ENCODE measurements around the gene MRPL27. TPM values are rescaled to one million over a fixed set of nuclear protein-coding genes. Genes with fewer than 3 reads are reported as not detected.
A peak's percentile ranks its signal among the peaks of the same experiment; 100 is the strongest.
"Not testable (repeated sequence)": the region's sequence is repeated elsewhere in the genome, so short reads cannot be mapped to it uniquely, and the experiment has no call there.

Gene MRPL27
- total RNA-seq, 1 experiment from 2014 or later, result 98.1 TPM

DNA sequence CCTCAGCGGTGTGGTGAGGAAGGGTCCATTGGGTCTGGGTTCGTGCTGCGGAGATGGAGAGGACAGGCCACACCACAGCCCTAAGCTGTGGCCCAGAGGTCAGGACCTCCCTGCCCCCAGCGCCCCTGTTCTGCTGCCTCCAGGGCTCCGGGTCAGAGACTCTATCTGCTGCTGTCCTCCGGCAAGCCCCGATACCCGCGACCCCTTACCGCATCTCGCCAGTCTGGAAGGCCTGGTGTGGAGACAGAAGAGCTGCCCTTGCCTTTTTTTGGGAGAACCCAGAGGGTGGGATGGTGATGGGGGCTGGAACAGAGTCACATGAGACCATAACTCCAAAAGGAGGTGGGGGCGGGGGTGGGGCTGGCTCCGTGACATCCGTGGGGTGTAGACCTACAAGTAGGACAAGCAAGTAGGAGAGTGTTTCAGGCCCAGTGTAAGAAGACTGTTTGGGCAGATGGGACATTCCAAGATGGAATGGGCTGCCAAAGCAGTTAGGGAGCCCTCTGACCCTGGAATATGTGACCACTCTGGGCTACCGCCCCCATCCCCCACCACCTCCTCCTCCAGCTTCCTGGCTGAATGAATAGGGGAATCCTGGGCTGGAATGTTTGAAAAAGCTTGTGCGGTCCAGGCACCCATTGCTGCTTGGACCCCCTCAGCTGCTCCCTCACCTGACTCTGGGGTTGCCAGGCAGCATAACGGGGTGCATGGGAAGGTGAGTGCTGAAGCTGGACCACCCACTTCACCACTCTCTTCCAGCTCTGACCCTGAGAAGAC, 25.7 kb downstream of the MRPL27 start:
- DNase-seq (ENCODE audit: low read depth), result no peak

DNA sequence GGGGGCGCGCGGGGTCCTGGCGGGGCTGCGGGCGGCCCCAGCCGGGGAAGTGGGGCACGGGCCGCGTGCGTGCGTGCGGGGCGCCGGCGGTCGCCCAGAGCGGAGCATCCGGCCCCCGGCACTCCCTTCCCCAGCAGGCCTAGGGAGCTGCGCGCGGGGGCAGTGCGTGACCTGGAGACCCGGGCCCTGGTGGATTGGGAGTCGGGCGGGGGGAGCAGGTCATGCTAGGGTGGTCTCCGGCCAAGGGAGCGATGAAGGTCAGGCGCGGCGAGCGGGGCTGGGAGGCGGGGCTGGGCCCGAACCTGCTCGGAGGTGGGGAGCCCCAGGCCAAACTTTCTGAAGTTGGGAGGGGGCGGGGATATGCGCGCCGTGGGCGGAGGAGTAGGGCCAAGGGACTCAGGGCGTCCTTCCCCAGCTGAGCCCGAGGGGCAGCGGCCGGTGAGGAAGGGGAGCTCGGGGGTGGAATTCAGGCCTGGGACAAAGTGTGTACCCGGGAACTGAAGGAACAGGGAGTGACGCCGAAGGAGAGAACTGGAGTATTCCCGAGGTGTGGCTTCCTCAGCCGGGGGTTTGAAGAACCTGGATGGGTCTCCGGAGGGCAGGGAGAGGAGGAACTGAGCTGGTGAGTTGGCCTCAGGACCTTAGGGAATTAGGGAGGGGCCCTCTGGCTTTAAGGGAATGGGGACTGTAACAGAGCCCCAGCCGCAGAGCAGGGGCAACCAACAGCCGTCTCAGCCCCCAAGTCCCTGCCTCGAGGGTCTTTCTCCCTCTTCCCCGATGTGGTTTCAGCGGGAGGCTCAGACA, 26.5 kb downstream of the MRPL27 start:
- DNase-seq (ENCODE audit: low read depth), result no peak

DNA sequence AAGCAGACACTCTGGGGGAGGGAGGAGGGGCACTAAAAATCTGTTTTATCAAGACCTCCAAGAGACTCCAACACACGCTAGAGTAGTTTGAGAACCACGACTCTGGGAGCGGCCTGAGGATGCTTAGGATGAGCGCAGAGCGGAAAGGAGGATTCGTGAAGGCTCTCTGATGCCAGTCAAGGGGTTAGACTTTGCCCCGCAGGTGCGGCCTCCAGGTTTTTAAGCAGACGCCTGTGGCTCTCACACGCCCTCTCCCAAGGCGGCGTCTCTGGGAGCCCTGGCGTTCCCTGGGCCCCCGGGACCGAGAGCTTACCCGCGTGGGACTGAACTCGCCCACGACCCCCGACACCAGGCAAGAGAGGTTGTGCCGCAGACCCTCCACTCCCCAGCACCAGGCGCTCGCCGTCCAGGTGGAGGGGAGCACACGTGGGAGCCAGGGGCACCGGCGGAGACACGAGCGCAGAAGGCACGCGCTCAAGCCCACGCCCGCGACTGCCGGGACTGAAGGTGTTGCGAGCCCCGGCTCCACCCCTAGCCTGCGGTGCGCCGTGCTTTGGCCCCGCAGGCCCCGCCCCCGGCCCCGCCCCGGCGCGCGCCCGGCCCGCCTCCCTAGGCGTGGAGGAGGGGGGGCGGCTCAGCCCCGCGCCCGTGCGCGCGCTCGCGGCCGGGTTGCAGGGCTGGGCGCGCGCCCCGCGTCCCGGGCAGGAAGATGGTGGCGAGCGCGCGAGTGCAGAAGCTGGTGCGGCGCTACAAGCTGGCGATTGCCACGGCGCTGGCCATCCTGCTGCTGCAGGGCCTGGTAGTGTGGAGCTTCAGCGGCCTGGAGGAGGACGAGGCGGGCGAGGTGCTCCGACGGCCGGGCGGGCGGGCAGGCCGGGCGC, 27.3 kb downstream of the MRPL27 start, which contains the start of gene XYLT2:
XYLT2 (plus strand) TSS at position 695 of the 881 bp plus-strand sequence; CDS start at position 710, 15 bp downstream.
- DNase-seq (ENCODE audit: low read depth), result peak; percentile 57

DNA sequence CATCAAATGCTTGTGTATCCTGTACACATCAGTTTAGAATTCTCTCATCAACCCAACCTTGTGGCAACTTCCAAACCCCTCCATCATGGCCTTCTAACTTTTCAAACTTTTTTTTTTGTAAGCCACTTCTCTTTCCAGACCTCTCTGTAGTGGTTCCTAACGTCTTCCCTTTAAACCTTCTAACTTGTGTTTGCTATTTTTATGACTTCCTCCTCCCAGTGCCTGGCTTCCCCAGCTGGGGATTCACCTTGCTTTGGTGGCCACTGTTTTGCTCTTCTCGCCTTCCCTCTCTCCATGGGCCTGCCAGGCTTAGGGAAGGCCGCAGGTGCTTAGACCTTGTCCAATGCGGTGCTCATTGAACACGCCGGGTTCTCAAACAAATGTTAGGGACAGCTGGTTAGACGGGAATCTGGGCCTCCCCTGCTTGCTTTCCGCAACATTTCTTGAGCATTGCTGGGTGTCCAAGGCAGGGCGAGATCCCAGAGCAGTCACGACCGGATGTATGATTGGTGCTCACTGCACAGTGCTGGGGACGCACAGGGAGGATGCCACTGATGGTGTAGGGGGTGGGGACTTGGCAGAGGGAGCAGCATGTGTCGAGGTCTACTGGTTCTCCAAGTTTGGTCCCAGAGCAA, 28.1 kb downstream of the MRPL27 start:
- no peak for DNase-seq (ENCODE audit: low read depth)

DNA sequence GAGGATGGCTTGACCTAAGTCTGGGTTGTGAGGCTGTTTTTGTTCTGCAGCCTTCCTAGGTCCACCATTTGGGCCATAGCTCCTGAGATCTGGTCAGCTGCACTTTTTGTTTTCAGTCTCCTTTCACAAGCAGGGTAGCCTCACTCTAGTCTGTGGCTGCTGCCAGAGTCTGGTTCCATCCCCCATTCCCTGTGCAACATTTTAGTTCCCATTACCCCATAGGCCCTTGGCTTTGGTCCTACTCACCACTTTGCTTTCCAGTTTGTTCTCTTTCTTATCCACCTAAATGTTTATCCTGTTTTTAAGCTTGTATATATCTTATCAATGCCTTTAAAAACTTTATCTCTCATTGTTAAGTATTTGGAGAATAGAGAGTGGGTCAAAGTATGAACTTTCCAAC, 33.6 kb downstream of the MRPL27 start:
- DNase-seq (ENCODE audit: low read depth), result no peak

DNA sequence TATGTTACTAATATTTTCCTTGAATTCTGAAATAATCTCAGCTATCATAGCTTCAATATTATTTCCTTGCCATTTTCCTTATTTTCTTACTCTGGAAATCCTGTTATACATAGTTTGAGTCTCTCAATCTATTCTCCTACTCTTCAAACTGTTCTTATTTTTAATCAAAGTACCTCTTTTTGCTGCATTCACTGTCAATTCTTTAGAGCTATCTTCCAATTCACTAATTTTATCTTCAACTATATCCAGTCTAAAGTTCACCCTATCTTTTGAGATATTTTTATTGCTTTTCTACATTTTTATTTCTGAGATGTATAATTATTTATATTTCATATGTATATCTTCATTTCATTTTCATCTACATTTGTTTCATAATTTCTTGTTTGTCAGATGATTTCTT, 34.3 kb downstream of the MRPL27 start:
- no peak for DNase-seq (ENCODE audit: low read depth)

DNA sequence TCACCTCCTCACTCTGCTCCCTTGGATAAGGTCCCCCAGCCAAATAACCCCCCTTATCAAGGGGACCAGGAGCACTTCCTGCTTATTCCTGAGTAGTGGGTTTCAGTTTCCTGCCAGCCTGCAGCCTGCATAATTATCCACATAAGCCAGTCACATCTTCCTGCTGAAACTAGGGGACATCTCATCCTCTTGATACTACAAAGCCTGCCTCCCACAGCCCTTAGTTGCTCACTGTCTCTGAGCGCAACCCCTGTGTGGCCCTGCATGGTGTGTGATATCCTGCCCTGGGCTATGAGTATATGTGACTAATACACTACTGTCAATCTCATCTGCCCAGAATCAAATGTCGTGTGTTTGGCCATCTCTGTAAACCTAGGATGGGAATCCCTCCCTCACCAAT, 35.0 kb downstream of the MRPL27 start:
- DNase-seq (ENCODE audit: low read depth), result peak; percentile 52

DNA sequence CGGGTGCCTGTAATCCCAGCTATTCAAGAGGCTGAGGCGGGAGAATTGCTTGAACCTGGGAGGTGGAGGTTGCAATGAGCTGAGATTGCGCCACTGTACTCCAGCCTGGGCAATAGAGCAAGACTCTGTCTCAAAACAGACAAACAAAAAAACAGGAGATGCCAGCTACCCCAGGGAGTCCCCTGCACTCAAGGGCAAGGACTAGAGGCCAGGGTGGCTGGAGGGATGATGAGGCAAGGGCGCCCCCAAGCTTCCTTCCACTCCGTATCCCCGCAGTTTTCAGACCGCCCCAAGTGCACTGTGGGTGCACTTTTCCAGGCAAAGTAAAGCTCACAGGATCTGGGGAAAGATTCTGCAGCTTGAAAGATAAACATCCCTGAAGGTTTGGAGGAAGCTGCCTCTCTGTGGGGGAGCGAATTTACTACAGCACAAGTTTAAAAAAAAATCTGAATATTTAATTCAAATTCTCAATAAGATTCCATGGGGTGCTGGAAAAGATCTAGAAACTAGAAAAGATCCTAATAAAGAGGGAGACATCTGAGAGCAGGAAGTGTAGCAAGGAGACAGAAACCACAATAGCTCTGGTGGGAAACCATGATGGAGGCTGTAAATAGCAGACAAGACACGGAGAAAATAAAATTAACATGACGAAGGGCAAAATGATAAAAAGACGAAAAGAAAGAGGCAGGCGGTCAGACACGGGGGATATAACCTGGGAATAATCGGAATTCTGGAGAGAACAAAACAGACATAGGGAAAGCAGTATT, 39.5 kb downstream of the MRPL27 start:
- not testable (repeated sequence) for DNase-seq (ENCODE audit: low read depth)

DNA sequence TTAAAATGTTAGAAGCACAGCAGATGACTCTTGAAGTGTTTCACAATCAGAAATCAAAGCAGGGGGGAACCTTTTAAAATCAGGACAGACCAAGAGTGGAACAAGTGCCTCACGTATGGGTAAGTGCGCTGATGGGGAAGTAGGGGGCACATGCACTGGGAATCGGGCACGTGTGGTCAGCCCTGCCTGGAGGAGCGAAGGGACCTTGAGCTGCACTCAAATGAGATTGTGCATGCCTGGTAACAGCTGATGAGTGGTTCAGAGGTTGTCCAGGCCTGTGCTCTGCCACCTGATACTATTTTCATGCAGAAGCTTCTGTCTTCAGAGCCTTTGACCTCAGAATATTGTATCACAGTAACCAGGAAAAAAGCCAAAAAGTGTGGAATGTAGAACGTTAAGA, 40.8 kb downstream of the MRPL27 start:
- no peak for DNase-seq (ENCODE audit: low read depth)

DNA sequence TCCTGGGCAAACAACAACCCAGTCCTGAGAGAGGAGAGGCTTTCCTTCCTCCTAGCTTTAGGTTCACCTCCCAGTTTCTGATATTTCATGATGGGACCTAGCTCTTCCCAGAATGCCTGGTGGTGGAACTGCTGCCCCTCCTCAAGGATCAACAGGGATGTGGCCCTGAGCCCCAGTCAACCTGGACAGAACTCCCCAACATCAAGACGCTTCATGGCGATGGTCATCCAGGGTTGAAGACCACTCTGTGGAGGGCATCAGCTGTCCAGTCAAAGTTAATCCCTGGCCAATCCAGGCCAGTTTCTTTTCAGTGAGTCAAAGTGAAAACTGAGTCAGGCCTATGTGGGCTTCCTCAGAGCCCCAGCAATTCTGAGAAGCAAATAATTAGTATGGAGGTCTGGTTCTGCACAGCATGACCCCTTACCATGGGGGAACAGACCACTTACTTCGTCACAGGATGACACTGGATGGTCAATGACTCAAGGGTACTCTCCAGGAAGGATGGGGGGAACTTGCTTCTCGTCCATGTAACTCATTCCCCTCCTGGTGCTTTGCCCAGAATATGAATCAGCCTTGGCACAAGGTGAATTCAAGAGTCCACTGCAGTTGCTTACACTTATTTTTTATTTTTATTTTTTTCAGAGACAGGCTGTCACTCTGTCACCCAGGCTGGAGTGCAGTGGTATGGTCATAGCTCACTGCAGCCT, 41.7 kb downstream of the MRPL27 start:
- DNase-seq (ENCODE audit: low read depth), result peak; percentile 90

DNA sequence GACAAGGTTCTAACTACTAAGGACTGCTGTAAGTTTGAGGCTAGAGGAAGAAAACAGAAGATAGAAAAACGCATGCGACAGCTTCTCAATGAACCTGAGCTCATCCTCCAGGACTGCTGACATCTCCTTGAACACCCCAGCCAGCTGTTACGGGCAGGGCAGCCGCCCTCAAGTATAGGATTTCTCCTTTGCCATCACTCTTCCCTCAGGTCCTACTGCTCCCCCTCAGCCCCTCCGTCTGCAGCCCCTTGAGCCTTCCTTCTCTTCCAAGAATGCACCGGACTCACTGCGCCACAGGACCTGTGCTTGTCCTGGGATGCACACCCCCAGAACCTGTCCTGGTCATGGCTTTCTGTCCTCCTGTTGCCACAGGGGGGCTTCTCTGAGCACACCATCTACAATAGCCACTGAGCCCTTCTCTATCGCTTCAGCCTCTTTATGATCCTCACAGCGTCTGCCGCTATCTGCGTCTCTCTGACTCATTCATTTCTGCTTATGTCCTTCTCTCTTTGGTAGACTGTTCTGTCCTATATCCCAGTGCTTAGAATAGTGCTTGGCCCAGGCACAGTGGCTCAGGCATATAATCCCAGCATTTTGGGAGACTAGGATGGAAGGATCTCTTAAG, 42.7 kb downstream of the MRPL27 start:
- no peak for DNase-seq (ENCODE audit: low read depth)

DNA sequence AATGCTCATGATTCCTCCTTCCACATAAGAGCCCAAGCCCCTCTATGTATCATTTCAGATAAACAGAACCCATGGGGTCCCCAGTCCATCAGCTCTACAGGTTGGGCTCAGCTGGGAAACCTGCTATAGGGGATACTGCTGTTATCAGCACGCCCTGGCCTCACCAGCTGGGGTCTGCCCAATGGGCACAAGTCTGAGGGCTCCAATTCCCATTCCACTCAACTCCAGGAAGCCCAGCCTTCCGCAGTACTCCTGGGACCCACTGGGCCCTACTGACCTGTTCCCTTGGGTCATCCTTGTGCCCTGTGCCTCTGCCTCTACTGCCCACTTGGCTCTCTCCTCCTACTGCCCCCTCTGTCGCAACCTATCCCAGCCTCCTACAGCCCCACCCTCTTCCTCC, 43.3 kb downstream of the MRPL27 start:
- no peak for DNase-seq (ENCODE audit: low read depth)

DNA sequence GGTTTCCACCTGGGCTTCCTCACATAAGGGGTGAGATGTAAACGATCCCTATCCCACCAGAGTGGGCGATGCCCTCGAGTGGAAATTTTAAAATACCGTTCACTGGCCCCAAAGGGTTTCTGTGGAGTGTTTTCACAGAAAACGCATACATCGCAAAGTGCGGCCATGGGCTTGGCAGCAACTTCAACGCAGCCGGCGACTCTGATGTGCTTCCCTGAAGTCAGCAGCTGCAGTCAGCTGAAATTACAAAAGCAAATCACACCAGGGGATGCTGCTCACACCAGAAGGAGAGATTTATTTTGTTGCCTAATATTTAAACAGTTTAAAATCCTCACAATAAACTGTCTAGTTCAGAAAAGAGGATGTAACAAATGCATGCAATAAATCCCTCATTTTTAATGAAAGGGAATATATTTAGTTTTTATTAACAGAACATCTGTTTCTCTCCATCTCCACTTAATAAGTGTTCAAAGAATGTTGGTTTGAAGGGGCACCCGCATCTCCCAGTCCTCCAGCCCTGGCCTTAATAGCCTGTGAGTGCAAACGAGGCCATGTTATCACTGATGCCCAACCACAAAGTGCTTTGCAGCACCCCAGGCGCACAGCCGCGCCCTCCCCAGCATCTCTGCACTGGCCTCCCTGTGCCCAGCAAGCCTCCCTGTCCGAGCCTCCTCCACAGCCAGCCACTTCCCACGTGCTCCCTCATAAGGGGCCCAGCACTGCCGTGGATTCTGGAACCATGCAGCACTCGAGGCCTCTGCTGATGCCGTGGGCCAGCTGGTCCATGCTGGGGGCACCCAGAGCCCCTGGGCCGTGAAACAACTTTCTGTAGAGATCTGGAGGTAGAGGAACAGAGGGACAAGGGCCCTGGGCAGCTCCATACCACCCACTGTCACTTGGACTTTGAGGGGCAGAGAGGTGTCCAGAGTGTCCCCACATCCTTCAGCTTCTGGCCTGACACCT, 44.3 kb downstream of the MRPL27 start:
- DNase-seq (ENCODE audit: low read depth), result no peak

DNA sequence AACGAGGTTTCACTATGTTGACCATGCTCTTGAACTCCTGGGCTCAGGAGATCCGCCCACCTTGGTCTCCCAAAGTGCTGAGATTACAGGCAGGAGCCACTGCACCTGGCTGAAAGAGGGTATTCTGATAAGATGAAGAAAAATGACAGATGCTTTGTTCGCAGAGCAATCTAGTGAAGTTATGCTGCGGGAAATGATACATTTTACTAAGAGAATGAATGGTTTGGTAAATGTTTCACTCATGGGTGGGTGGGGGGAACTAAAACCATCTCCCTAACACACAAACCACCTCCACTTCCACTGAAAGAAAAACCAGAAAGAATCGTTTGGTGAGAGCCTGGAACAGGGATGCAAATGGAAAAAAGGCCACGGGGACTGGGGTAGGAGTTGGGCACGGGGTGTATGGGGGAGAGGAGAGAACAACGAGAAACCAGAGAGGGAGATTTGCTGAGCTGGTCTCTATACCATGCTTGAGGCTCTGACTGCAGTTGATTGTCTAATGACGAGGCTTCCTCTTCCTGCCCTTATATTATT, 46.1 kb downstream of the MRPL27 start:
- DNase-seq (ENCODE audit: low read depth), result no peak

DNA sequence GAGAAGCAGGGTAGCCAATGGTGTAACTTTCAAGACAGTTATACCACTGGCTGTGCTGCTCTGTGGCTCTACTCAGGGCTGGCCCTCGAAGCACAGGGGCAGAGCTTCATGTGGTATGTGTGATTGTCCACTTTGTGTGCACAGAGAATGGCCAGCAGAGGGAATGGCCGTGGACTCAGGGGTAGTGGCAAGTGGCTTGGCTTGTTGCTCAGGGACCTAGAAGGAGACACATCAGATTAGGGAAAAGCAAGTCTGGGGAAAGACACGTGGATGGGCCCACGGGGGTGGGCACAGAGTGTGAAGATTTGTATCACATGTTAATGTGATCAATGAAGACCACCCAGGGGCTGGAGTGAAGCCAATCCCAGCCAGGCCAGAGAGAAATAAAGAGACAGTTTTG, 47.1 kb downstream of the MRPL27 start:
- no peak for DNase-seq (ENCODE audit: low read depth)

DNA sequence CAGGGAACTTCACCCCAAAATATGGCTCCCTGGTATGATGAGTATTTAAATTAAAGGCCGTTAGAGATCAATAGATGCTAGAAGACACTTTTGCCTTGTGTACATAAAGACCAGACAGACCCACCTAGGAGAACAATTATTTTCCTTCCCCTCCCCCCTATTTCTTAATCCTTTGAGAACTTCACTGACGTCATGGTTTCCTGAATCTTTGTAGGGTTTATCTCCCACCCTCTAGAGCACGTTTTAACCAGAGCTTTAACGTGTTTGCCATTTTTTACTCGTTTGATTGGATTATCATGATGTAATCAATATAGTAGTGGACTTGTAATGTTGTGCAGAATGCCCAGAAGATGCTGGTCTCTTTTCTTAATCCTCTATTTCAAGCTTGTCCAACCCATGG, 49.9 kb downstream of the MRPL27 start:
- no peak for DNase-seq (ENCODE audit: low read depth)

DNA sequence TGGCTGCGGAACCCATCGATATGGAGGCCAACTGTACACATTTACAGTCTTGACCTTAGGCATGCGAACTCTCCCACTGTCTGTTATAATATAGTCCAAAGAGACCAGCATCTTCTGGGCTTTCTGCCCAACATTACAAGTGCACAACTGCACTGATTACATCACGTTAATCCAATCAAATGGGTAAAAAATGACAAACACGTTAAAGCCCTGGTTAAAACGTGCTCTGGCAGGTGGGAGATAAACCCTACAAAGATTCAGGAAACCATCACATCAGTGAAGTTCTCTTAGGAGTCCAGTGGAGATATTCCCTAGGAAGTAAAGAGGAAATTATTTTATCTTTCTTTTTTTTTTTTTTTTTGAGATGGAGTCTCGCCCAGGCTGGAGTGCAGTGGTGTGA, 50.7 kb downstream of the MRPL27 start:
- no peak for DNase-seq (ENCODE audit: low read depth)
